ENCODE measurements around the gene MAST1.
A peak's percentile ranks its signal among the peaks of the same experiment; 100 is the strongest.
"Not testable (repeated sequence)": the region's sequence is repeated elsewhere in the genome, so short reads cannot be mapped to it uniquely, and the experiment has no call there.

The MAST1 gene

GRCh38 chr19:12886651-12886968, 48.3 kb downstream of the MAST1 start:
- H3K27ac ChIP-seq: no peak overlapping the region
- TF ChIP-seq, protein P1, sequence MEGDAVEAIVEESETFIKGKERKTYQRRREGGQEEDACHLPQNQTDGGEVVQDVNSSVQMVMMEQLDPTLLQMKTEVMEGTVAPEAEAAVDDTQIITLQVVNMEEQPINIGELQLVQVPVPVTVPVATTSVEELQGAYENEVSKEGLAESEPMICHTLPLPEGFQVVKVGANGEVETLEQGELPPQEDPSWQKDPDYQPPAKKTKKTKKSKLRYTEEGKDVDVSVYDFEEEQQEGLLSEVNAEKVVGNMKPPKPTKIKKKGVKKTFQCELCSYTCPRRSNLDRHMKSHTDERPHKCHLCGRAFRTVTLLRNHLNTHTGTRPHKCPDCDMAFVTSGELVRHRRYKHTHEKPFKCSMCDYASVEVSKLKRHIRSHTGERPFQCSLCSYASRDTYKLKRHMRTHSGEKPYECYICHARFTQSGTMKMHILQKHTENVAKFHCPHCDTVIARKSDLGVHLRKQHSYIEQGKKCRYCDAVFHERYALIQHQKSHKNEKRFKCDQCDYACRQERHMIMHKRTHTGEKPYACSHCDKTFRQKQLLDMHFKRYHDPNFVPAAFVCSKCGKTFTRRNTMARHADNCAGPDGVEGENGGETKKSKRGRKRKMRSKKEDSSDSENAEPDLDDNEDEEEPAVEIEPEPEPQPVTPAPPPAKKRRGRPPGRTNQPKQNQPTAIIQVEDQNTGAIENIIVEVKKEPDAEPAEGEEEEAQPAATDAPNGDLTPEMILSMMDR (IDR thresholded peaks at IDR 0.05): no peak
- H3K9me3 ChIP-seq (ENCODE audit: control insufficient read depth, low read length): no peaks in the 10 kb centered on the region
- no peaks in the 10 kb centered on the region for H3K79me2 ChIP-seq
- H2AFZ ChIP-seq: no peak overlapping the region
- no peaks in the 10 kb centered on the region for H3K27me3 ChIP-seq (ENCODE audit: control insufficient read depth, insufficient read depth, low read length)
- H3K4me2 ChIP-seq (ENCODE audit: low read length): no peak overlapping the region
- no peak overlapping the region for H3K4me3 ChIP-seq (ENCODE audit: low read depth, low read length)
- H3K36me3 ChIP-seq (ENCODE audit: control insufficient read depth, insufficient read depth, low read length): no peaks in the 10 kb centered on the region
- H3K4me1 ChIP-seq: no peaks in the 10 kb centered on the region
- no peak overlapping the region for H3K9ac ChIP-seq

DNA sequence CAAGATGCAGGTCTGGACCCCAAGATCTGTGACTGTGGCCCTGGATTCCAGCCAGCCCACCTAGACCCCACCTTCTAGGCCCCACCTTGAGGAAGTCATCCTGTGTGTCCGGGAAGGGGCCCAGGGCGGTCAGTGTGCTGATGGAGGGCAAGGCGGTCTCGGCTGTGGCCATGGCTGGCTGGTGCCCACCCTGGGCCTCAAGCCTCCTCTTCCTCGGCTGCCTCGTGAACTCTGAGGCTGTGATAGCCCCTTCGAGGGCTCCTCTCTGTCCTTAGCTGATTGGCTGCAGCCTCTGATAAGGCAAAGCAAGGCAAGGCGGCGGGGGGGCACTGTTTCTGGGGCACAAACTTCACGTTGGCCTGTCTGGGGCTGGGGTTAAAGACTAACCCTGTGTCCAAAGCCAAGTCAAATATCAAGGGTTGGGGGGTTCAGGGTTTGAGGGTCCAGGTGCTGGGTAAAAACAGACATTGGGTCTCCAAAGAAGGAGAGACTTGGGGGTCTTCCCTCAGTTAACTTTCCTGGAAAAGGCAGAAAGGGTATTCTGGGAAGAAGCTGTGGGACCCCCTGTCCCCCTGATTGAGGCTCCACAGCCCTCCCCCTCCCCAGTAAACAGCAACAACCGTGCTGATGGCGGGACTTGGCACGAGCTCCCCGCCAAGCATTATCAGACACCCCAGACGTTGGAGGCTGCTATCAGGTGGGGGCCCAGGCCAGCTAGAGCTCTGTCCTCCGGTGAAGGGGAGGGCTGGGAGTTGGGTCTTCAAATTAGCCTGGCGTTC, 48.8 kb downstream of the MAST1 start, which contains the start of gene KLF1:
Gene KLF1 (minus strand): TSS at position 233 of the 779 bp plus-strand sequence. CDS start 61 bp downstream, at position 172.
- Histone ChIP-seq H3K4me2 (ENCODE audit: low read length) (peak within 1 kb of the TSS; percentile 62), H2AFZ (peak within 1 kb of the TSS; percentile 88), H3K4me1 (no peaks in the 10 kb centered on the region), H3K36me3 (ENCODE audit: control insufficient read depth, insufficient read depth, low read length) (no peaks in the 10 kb centered on the region), H3K4me3 (ENCODE audit: low read depth, low read length) (peak within 1 kb of the TSS; percentile 47), H3K9ac (no peak within 1 kb of the TSS), H3K27me3 (ENCODE audit: control insufficient read depth, insufficient read depth, low read length) (no peaks in the 10 kb centered on the region), H3K27ac (no peak within 1 kb of the TSS), H3K79me2 (no peaks in the 10 kb centered on the region), H3K9me3 (ENCODE audit: control insufficient read depth, low read length) (no peaks in the 10 kb centered on the region)
- TF ChIP-seq, protein P1 (IDR thresholded peaks at IDR 0.05): no peak

- no peak overlapping the region for H3K4me3 ChIP-seq (ENCODE audit: low read depth, low read length)
- no peak overlapping the region for H3K27ac ChIP-seq
- H3K4me2 ChIP-seq (ENCODE audit: low read length): no peak overlapping the region
- no peaks in the 10 kb centered on the region for H3K4me1 ChIP-seq
- H3K9me3 ChIP-seq (ENCODE audit: control insufficient read depth, low read length): no peaks in the 10 kb centered on the region
- H2AFZ ChIP-seq: no peak overlapping the region
- H3K36me3 ChIP-seq (ENCODE audit: control insufficient read depth, insufficient read depth, low read length): no peaks in the 10 kb centered on the region
- no peak overlapping the region for H3K9ac ChIP-seq
- no peaks in the 10 kb centered on the region for H3K79me2 ChIP-seq
- no peaks in the 10 kb centered on the region for H3K27me3 ChIP-seq (ENCODE audit: control insufficient read depth, insufficient read depth, low read length)
- TF ChIP-seq, protein P1 (IDR thresholded peaks at IDR 0.05): no peak
Measured at GRCh38 chr19:12888006-12888603, 49.8 kb downstream of the MAST1 start.

- H3K4me3 ChIP-seq (ENCODE audit: low read depth, low read length): peak overlapping the region; percentile 96
- not testable (repeated sequence) for H3K9me3 ChIP-seq (ENCODE audit: control insufficient read depth, low read length); H3K36me3 ChIP-seq (ENCODE audit: control insufficient read depth, insufficient read depth, low read length); H3K4me1 ChIP-seq; H3K9ac ChIP-seq; H3K27ac ChIP-seq; H3K27me3 ChIP-seq (ENCODE audit: control insufficient read depth, insufficient read depth, low read length); H3K79me2 ChIP-seq
- peak overlapping the region; percentile 97 for H3K4me2 ChIP-seq (ENCODE audit: low read length)
- peak overlapping the region; percentile 36 for H2AFZ ChIP-seq
Measured at GRCh38 chr19:12890299-12890786, 52.0 kb downstream of the MAST1 start.

DNA sequence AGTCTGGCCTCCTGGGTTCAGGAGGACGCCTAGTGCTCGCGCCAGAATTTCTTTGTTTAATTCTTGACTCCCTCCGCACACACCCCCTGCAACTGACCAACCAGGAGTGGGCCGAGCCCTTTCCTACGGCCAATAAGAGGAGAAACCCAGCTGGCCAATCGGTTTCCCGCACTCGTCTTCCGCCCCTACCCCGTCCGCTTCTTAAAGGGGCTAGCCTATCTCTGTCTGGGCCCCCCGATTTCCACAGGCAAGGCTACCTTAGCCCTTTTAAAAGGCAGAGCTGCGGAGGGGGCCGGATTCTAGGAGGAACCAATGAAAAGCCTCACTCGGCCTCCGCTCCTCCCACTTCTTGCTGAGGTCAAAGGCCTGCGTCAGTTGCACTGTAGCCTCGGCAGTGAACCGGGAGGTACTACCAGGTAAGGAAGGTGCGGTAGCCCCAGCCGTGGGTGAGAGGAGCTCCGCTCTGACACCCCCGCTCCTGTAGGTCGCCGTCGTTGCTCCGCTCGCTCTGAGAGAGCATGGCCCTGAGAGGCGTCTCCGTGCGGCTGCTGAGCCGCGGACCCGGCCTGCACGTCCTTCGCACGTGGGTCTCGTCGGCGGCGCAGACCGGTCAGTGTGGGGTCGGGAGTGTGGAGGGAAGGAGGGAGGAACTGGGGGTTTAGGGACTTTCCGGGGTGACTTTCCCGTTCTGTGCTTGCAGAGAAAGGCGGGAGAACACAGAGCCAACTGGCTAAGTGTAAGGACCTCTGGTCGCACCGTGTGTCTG, 52.7 kb downstream of the MAST1 start, which contains the start of gene GCDH:
Gene GCDH (plus strand): TSS at position 374 of the 766 bp plus-strand sequence. CDS start 145 bp downstream, at position 519.
- peak within 1 kb of the TSS; percentile 96 for H3K4me3 ChIP-seq (ENCODE audit: low read depth, low read length)

More for the DNA sequence above, 52.7 kb downstream of the MAST1 start, which contains the start of gene GCDH:
- TF ChIP-seq, protein P1 (IDR thresholded peaks at IDR 0.05): no peak
- Histone ChIP-seq H2AFZ (peak within 1 kb of the TSS; percentile 84), H3K79me2 (no peaks in the 10 kb centered on the region), H3K27me3 (ENCODE audit: control insufficient read depth, insufficient read depth, low read length) (no peaks in the 10 kb centered on the region), H3K36me3 (ENCODE audit: control insufficient read depth, insufficient read depth, low read length) (no peaks in the 10 kb centered on the region), H3K4me1 (no peaks in the 10 kb centered on the region), H3K4me2 (ENCODE audit: low read length) (peak within 1 kb of the TSS; percentile 97), H3K9ac (peak within 1 kb of the TSS; percentile 12), H3K9me3 (ENCODE audit: control insufficient read depth, low read length) (no peaks in the 10 kb centered on the region), H3K27ac (peak within 1 kb of the TSS; percentile 43)

Data from parathyroid adenoma (tissue), 2 donors.